GM23338 (cell line): ENCODE results near the gene PRSS33. TPM values are rescaled to one million over a fixed set of nuclear protein-coding genes. Genes with fewer than 3 reads are reported as not detected.

ENCODE experiments used
- ATAC-seq: fragments of 200-7000 bp; cut with Tn5 transposase; 3 replicates; pipeline ENCODE4 v1.9.1; 2020
- DNase-seq: peaks from one replicate; pipeline ENCODE4 v3.0.0-alpha.2; 2015; ENCODE audit warnings: low spot score
- H2AFZ ChIP-seq: fragments of 200-600 bp; sonication (generic); 2 replicates; pipeline ENCODE4 v1.8.0; 2016; ENCODE audit warnings: antibody characterized with exemption, mild to moderate bottlenecking, moderate library complexity
- H3F3A ChIP-seq: fragments of 200-600 bp; sonication (generic); replicated peaks from 2 replicates; pipeline ENCODE4 v1.8.0; 2017; ENCODE audit warnings: antibody characterized with exemption, mixed run types, low read depth
- H3K27ac ChIP-seq: fragments of 200-600 bp; sonication (generic); 2 replicates; pipeline ENCODE4 v1.6.1; 2016; ENCODE audit warnings: low read depth
- H3K27me3 ChIP-seq: fragments of 200-600 bp; sonication (generic); 2 replicates; pipeline ENCODE4 v1.8.0; 2016; ENCODE audit warnings: mild to moderate bottlenecking, mixed run types, moderate library complexity; ENCODE audit not compliant: insufficient read depth
- H3K36me3 ChIP-seq: fragments of 200-600 bp; sonication (generic); 2 replicates; pipeline ENCODE4 v1.8.0; 2016; ENCODE audit warnings: mild to moderate bottlenecking; ENCODE audit not compliant: insufficient read depth
- H3K4me1 ChIP-seq: fragments of 200-600 bp; sonication (generic); 2 replicates; pipeline ENCODE4 v1.8.0; 2016; ENCODE audit warnings: mild to moderate bottlenecking, moderate library complexity; ENCODE audit not compliant: insufficient read depth
- H3K4me2 ChIP-seq: fragments of 200-600 bp; sonication (generic); 2 replicates; pipeline ENCODE4 v1.7.1; 2017; ENCODE audit warnings: mixed run types
- H3K4me3 ChIP-seq: fragments of 200-600 bp; sonication (generic); 2 replicates; pipeline ENCODE4 v1.6.1; 2016; ENCODE audit warnings: mixed run types
- H3K79me2 ChIP-seq: fragments of 200-600 bp; sonication (generic); replicated peaks from 2 replicates; pipeline ENCODE4 v1.8.0; 2017; ENCODE audit warnings: mild to moderate bottlenecking; ENCODE audit not compliant: insufficient read depth
- H3K9me2 ChIP-seq: fragments of 200-600 bp; sonication (generic); 2 replicates; pipeline ENCODE4 v1.8.0; 2017; ENCODE audit not compliant: insufficient read depth
- H4K20me1 ChIP-seq: fragments of 200-600 bp; sonication (generic); replicated peaks from 2 replicates; pipeline ENCODE4 v1.8.0; 2017; ENCODE audit warnings: mild to moderate bottlenecking; ENCODE audit not compliant: insufficient read depth
- H3K27ac Mint-ChIP-seq: 2 replicates; pipeline ENCODE4 v1.8.0; 2020; ENCODE audit warnings: inconsistent platforms, mild to moderate bottlenecking, moderate library complexity, mixed read lengths
- H3K27me3 Mint-ChIP-seq: 3 replicates; pipeline ENCODE4 v1.8.0; 2022; ENCODE audit warnings: low read depth, mild to moderate bottlenecking, moderate library complexity, mixed read lengths, inconsistent platforms; ENCODE audit not compliant: insufficient read depth, poor library complexity
- H3K36me3 Mint-ChIP-seq: 3 replicates; pipeline ENCODE4 v1.8.0; 2021; ENCODE audit warnings: low read depth, mild to moderate bottlenecking, inconsistent platforms, moderate library complexity, mixed read lengths
- H3K4me1 Mint-ChIP-seq: 3 replicates; pipeline ENCODE4 v1.8.0; 2020; ENCODE audit warnings: mild to moderate bottlenecking, inconsistent platforms, mixed read lengths
- H3K4me3 Mint-ChIP-seq: 3 replicates; pipeline ENCODE4 v1.8.0; 2021; ENCODE audit warnings: moderate library complexity, mild to moderate bottlenecking, inconsistent platforms, mixed read lengths
- H3K9me3 Mint-ChIP-seq: 3 replicates; pipeline ENCODE4 v1.8.0; 2020; ENCODE audit warnings: moderate library complexity, mild to moderate bottlenecking, inconsistent platforms, mixed read lengths
- CREB1 ChIP-seq: fragments of 250-450 bp; sonication (Bioruptor Pico); IDR thresholded peaks from 2 replicates; pipeline ENCODE4 v1.5.0; 2020; ENCODE audit warnings: low read depth, mild to moderate bottlenecking, moderate library complexity
- CTCF ChIP-seq, 2 experiments: fragments of 200-600 bp in 1 of 2; sonication (generic) in 1 of 2; conservative IDR thresholded peaks; 2 replicates each; pipeline versions ENCODE4 v1.5.1 to v1.6.1; 2016 to 2017; ENCODE audit warnings: antibody characterized with exemption in 2 of 2, low read depth in 2 of 2, mild to moderate bottlenecking in 2 of 2, moderate library complexity in 1 of 2
- EZH2 ChIP-seq: fragments of 200-600 bp; sonication (generic); IDR thresholded peaks from one replicate; pipeline ENCODE4 v1.8.0; 2017; ENCODE audit warnings: antibody characterized with exemption, mild to moderate bottlenecking, low read depth; ENCODE audit not compliant: unreplicated experiment
- JUNB ChIP-seq: IDR thresholded peaks from one replicate; pipeline ENCODE4 v1.6.1; 2016; ENCODE audit warnings: antibody characterized with exemption; ENCODE audit not compliant: unreplicated experiment
- POLR2AphosphoS5 ChIP-seq: IDR thresholded peaks from 2 replicates; pipeline ENCODE4 v1.6.1; 2016; ENCODE audit warnings: antibody characterized with exemption, low read depth
- STAT1 ChIP-seq: IDR thresholded peaks from one replicate; pipeline ENCODE4 v1.6.1; 2016; ENCODE audit warnings: antibody characterized with exemption; ENCODE audit not compliant: unreplicated experiment
- ZNF331 ChIP-seq: fragments of 250-450 bp; sonication (Bioruptor Pico); IDR thresholded peaks from 2 replicates; pipeline ENCODE4 v1.5.0; 2020; ENCODE audit warnings: low read depth, mild to moderate bottlenecking, moderate library complexity
- polyA plus RNA-seq: library from polyadenylated mRNA; unstranded; fragments of >200 nt; fragmentation: Nextera tagmentation; extraction: Ambion mirVana; gene quantifications from 2 replicates; pipeline ENCODE4 v1.2.1, GENCODE V29; 2016
- total RNA-seq: library from RNA; depleted of rRNA; stranded (reverse); fragments of >200 nt; shearing (Covaris generic); gene quantifications from 2 replicates; pipeline ENCODE4 v1.2.3, GENCODE V29; 2014
- TF ChIP-seq, protein P1 (sequence below): IDR thresholded peaks from one replicate; pipeline ENCODE4 v1.6.1; 2018; ENCODE audit warnings: antibody characterized with exemption; ENCODE audit not compliant: unreplicated experiment
- TF ChIP-seq, protein P2 (sequence below): fragments of 250-450 bp; sonication (Bioruptor Pico); IDR thresholded peaks from 2 replicates; pipeline ENCODE4 v1.5.0; 2020; ENCODE audit warnings: mild to moderate bottlenecking, moderate library complexity

Gene PRSS33
- total and polyA plus RNA-seq, 2 experiments from 2014 or later: 0.24 to 1.4 TPM

DNA sequence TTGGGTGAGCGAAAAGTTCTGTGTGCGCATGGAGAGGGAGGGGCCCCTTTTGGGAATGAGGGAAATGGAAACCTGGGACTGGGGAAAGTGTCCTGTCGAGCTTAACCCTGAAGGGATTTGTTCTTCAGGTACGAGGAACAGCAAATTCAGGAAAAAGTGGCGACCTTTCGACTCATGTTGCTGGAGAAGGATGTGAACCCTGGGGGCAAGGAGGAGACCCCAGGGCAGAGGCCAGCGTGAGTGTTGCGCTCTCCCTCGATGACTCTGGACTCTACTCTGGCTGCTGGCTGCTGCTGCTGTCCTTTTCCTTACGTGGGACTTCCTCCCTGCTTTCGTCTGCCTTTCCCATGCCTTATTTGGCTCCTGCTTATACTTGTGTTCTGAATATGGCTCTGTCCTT is 30.0 kb downstream of the PRSS33 start (continued):
- TF ChIP-seq CTCF (conservative IDR thresholded peaks at IDR 0.05; ENCODE audit: low read depth in 2 of 2): no peak
- no peak for TF ChIP-seq ZNF331 (CRISPR knock-in tag)
- no peak for TF ChIP-seq EZH2
- TF ChIP-seq, protein P1, sequence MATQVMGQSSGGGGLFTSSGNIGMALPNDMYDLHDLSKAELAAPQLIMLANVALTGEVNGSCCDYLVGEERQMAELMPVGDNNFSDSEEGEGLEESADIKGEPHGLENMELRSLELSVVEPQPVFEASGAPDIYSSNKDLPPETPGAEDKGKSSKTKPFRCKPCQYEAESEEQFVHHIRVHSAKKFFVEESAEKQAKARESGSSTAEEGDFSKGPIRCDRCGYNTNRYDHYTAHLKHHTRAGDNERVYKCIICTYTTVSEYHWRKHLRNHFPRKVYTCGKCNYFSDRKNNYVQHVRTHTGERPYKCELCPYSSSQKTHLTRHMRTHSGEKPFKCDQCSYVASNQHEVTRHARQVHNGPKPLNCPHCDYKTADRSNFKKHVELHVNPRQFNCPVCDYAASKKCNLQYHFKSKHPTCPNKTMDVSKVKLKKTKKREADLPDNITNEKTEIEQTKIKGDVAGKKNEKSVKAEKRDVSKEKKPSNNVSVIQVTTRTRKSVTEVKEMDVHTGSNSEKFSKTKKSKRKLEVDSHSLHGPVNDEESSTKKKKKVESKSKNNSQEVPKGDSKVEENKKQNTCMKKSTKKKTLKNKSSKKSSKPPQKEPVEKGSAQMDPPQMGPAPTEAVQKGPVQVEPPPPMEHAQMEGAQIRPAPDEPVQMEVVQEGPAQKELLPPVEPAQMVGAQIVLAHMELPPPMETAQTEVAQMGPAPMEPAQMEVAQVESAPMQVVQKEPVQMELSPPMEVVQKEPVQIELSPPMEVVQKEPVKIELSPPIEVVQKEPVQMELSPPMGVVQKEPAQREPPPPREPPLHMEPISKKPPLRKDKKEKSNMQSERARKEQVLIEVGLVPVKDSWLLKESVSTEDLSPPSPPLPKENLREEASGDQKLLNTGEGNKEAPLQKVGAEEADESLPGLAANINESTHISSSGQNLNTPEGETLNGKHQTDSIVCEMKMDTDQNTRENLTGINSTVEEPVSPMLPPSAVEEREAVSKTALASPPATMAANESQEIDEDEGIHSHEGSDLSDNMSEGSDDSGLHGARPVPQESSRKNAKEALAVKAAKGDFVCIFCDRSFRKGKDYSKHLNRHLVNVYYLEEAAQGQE: no peak
- TF ChIP-seq STAT1: no peak
- no peak for TF ChIP-seq JUNB

DNA sequence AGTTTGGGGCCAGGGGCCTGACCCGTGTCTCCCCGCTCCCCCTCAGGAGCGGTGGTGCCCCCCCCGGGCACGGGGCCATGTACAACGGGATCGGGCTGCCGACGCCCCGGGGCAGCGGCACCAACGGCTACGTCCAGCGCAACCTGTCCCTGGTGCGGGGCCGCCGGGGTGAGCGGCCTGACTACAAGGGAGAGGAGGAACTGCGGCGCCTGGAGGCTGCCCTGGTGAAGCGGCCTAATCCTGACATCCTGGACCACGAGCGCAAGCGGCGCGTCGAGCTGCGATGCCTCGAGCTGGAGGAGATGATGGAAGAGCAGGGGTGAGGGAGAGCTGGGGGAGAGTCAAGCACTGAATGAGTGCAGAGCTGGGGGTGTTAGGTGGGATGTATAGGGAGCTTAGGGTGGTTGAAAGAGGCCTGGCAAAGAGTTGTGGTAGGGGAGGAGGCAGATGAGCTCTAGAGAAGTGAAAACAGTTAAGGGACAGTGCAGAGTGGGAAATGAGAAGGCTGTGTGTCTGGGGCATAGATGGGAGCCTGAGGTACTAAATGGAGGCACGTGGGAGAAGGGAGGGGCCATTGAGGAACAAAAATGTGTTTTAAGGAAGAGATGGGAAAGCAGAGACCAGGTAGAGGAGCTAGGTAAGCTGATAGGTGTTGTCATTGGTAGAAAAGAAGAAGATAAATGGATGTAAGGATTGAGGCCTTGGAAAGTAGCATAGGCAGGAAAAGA is 30.9 kb downstream of the PRSS33 start:
- Histone ChIP-seq H4K20me1 (peaks cover 66% of the 10 kb centered on the region), H3K79me2 (peaks cover 86% of the 10 kb centered on the region), H3K36me3 (peaks cover 43% of the 10 kb centered on the region), H2AFZ (no peak overlapping the region), H3K27ac (no peak overlapping the region), H3K27me3 (no peaks in the 10 kb centered on the region), H3F3A (peaks cover 58% of the 10 kb centered on the region), H3K4me2 (no peak overlapping the region), H3K4me3 (no peak overlapping the region), H3K9me2 (no peaks in the 10 kb centered on the region), H3K4me1 (peaks cover 14% of the 10 kb centered on the region)
- Mint-ChIP-seq H3K9me3 (peaks cover 6% of the 10 kb centered on the region), H3K27ac (peak overlapping the region; percentile 19), H3K27me3 (peaks cover 20% of the 10 kb centered on the region), H3K4me1 (peaks cover 24% of the 10 kb centered on the region), H3K36me3 (peaks cover 81% of the 10 kb centered on the region), H3K4me3 (no peak overlapping the region; the same call in 2 of the 3 replicates)
- ATAC-seq (no peak), DNase-seq (no peak)
- TF ChIP-seq, protein P2, sequence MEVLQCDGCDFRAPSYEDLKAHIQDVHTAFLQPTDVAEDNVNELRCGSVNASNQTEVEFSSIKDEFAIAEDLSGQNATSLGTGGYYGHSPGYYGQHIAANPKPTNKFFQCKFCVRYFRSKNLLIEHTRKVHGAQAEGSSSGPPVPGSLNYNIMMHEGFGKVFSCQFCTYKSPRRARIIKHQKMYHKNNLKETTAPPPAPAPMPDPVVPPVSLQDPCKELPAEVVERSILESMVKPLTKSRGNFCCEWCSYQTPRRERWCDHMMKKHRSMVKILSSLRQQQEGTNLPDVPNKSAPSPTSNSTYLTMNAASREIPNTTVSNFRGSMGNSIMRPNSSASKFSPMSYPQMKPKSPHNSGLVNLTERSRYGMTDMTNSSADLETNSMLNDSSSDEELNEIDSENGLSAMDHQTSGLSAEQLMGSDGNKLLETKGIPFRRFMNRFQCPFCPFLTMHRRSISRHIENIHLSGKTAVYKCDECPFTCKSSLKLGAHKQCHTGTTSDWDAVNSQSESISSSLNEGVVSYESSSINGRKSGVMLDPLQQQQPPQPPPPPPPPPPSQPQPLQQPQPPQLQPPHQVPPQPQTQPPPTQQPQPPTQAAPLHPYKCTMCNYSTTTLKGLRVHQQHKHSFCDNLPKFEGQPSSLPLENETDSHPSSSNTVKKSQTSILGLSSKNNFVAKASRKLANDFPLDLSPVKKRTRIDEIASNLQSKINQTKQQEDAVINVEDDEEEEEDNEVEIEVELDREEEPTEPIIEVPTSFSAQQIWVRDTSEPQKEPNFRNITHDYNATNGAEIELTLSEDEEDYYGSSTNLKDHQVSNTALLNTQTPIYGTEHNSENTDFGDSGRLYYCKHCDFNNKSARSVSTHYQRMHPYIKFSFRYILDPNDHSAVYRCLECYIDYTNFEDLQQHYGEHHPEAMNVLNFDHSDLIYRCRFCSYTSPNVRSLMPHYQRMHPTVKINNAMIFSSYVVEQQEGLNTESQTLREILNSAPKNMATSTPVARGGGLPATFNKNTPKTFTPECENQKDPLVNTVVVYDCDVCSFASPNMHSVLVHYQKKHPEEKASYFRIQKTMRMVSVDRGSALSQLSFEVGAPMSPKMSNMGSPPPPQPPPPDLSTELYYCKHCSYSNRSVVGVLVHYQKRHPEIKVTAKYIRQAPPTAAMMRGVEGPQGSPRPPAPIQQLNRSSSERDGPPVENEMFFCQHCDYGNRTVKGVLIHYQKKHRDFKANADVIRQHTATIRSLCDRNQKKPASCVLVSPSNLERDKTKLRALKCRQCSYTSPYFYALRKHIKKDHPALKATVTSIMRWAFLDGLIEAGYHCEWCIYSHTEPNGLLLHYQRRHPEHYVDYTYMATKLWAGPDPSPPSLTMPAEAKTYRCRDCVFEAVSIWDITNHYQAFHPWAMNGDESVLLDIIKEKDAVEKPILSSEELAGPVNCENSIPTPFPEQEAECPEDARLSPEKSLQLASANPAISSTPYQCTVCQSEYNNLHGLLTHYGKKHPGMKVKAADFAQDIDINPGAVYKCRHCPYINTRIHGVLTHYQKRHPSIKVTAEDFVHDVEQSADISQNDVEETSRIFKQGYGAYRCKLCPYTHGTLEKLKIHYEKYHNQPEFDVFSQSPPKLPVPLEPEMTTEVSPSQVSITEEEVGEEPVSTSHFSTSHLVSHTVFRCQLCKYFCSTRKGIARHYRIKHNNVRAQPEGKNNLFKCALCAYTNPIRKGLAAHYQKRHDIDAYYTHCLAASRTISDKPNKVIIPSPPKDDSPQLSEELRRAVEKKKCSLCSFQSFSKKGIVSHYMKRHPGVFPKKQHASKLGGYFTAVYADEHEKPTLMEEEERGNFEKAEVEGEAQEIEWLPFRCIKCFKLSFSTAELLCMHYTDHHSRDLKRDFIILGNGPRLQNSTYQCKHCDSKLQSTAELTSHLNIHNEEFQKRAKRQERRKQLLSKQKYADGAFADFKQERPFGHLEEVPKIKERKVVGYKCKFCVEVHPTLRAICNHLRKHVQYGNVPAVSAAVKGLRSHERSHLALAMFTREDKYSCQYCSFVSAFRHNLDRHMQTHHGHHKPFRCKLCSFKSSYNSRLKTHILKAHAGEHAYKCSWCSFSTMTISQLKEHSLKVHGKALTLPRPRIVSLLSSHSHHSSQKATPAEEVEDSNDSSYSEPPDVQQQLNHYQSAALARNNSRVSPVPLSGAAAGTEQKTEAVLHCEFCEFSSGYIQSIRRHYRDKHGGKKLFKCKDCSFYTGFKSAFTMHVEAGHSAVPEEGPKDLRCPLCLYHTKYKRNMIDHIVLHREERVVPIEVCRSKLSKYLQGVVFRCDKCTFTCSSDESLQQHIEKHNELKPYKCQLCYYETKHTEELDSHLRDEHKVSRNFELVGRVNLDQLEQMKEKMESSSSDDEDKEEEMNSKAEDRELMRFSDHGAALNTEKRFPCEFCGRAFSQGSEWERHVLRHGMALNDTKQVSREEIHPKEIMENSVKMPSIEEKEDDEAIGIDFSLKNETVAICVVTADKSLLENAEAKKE: no peak
- TF ChIP-seq JUNB: no peak
- no peak for TF ChIP-seq EZH2
- no peak for TF ChIP-seq CREB1
- TF ChIP-seq, protein P1: no peak
- no peak for TF ChIP-seq POLR2AphosphoS5
